ENCODE data around the gene LEF1.

The LEF1 gene

GRCh38 chr4:108029016-108029720 is 139.6 kb downstream of the LEF1 start:
- TF ChIP-seq, protein P1, sequence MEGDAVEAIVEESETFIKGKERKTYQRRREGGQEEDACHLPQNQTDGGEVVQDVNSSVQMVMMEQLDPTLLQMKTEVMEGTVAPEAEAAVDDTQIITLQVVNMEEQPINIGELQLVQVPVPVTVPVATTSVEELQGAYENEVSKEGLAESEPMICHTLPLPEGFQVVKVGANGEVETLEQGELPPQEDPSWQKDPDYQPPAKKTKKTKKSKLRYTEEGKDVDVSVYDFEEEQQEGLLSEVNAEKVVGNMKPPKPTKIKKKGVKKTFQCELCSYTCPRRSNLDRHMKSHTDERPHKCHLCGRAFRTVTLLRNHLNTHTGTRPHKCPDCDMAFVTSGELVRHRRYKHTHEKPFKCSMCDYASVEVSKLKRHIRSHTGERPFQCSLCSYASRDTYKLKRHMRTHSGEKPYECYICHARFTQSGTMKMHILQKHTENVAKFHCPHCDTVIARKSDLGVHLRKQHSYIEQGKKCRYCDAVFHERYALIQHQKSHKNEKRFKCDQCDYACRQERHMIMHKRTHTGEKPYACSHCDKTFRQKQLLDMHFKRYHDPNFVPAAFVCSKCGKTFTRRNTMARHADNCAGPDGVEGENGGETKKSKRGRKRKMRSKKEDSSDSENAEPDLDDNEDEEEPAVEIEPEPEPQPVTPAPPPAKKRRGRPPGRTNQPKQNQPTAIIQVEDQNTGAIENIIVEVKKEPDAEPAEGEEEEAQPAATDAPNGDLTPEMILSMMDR (IDR thresholded peaks at IDR 0.05; ENCODE audit: low read depth, low read length): no peak
- DNase-seq (ENCODE audit: low read depth in 2 of 2): no peak
- no peak overlapping the region for H3K4me3 ChIP-seq (replicated peaks in 1 of 2; ENCODE audit: low read depth in 2 of 2, low read length in 2 of 2)

DNA sequence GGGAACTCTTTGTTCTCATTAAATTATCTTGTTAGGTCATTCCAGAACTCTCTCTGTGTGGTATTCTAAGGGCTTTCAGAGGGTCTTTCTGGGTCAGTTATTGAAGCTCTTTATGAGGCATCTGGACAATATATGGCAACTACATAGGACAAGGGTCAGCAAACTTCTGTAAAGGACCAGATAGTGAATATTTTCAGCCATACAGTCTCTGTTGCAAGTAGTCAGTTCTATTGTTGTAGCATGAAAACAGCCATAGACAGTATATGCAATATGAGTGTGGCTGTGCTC is 143.9 kb downstream of the LEF1 start:
- no peak for DNase-seq (ENCODE audit: low read depth in 2 of 2)
- H3K4me3 ChIP-seq (replicated peaks in 1 of 2; ENCODE audit: low read depth in 2 of 2, low read length in 2 of 2): no peak overlapping the region
- TF ChIP-seq, protein P1 (IDR thresholded peaks at IDR 0.05; ENCODE audit: low read depth, low read length): no peak

GRCh38 chr4:108024085-108024877 is 144.5 kb downstream of the LEF1 start:
- no peak for DNase-seq (ENCODE audit: low read depth in 2 of 2)
- TF ChIP-seq, protein P1 (IDR thresholded peaks at IDR 0.05; ENCODE audit: low read depth, low read length): no peak
- H3K4me3 ChIP-seq (replicated peaks in 1 of 2; ENCODE audit: low read depth in 2 of 2, low read length in 2 of 2): no peak overlapping the region

- TF ChIP-seq, protein P1 (IDR thresholded peaks at IDR 0.05; ENCODE audit: low read depth, low read length): no peak
- no peak for DNase-seq (ENCODE audit: low read depth in 2 of 2)
- H3K4me3 ChIP-seq (replicated peaks in 1 of 2; ENCODE audit: low read depth in 2 of 2, low read length in 2 of 2): no peak overlapping the region
Measured at GRCh38 chr4:108018884-108019187, 149.9 kb downstream of the LEF1 start.

DNA sequence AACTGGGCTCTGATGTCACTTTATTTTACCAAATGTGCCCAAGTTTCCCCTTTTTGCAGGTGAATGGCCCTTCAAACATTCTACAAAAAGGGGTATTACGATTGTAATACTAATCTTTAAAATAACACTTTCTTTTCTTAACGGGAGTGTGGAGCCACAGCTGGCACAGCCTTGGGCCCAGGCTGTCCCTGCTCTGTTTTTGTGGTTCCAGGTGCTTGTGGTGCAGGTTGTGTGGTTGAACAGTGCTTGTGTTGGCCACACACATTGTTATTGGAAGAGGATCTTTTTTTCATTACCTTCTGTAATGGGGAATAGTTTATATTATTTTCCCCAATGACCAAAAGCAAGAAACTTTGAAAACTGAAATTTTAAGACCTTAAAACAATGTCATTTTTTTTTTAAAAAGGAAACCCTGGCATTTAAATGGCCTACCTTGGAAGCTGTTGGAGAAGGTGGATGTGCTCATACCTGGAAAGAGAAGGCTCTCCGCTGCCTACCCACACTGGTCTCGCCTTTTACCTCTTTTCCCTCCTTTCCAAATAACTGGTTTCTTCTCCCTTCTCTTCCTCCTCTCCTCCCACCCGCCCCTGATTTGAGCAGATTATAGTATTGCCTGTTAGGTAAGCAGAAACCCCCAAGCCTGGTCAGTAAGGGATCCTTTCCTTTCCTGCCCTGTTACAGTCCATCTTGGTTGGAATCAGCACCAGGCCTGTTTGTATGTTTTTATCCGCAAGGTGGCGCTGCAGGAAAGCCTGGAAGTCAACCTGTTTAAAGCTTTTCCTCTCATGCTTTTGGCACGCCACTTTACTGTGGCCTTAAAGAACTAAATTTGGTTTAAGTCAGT is 150.5 kb downstream of the LEF1 start:
- peak; percentile 87 to 88 for DNase-seq (ENCODE audit: low read depth in 2 of 2)
- no peak overlapping the region for H3K4me3 ChIP-seq (replicated peaks in 1 of 2; ENCODE audit: low read depth in 2 of 2, low read length in 2 of 2)
- TF ChIP-seq, protein P1 (IDR thresholded peaks at IDR 0.05; ENCODE audit: low read depth, low read length): peak; percentile 88

DNA sequence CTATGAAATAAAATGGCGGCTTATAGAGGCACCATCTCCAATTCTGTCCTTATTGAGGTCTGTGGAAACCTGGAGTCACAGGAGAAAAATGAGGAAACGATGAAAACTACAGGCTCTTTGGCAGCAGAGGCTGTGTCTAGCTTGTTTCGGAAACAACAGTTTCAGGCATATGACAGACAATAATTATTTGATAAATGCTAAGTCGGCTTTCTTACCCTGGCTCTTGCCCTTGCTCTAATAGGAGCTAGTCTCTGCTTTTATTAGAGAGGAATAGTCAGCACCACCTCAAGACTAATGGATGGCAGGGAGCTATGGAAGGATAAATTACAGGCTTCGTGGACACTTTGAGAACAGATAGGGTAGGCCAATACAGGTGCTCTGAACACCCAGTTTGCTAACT is 154.8 kb downstream of the LEF1 start:
- TF ChIP-seq, protein P1 (IDR thresholded peaks at IDR 0.05; ENCODE audit: low read depth, low read length): no peak
- no peak overlapping the region for H3K4me3 ChIP-seq (replicated peaks in 1 of 2; ENCODE audit: low read depth in 2 of 2, low read length in 2 of 2)
- DNase-seq (ENCODE audit: low read depth in 2 of 2): no peak

Measured in cardiac fibroblast (primary cell).